Measurements from ENCODE around the gene GNL1.
"Not testable (repeated sequence)": the region's sequence is repeated elsewhere in the genome, so short reads cannot be mapped to it uniquely, and the experiment has no call there.

The GNL1 gene

DNA sequence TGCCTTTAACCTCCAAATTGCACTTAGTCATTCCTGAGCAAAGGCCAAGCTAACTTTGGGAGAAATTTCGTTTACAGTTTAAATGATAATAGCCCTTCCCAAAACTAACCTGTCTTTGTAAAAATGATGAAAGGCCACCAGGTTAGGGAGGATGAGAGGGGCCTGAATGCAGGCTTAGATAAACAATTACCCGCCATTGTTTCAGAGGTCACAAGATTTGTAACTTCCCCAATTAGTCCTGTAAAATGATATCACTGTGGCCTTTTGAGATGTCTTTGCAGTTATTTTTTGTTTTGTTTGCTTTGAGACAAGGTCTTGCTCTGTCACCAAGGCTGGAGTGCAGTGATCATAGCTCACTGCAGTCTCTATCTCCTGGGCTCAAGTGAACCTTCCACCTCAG is 26.3 kb downstream of the GNL1 start:
- no peak for DNase-seq (ENCODE audit: low read depth)

DNA sequence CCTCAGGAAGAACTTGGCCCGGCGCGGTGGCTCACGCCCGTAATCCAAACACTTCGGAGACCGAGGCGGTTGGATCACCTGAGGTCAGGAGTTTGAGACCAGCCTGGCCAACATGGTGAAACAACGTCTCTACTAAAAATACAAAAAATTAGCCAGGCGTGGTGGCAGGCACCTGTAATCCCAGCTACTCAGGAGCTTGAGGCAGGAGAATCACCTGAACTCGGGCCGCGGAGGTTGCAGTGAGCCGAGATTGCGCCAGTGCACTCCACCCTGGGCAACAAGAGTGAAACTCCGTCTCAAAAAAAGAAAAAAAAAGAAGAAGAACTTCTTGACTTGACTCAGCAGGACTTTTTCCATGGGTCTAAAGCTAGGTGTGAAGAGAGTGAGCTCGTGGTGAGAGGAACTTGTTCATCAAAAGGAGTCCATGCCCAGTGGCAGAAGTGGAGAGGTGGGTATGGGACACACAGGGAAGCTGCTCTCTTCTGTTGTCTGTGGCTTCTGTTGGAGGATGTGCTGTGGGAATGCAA is 26.9 kb downstream of the GNL1 start:
- peak; percentile 38 for DNase-seq (ENCODE audit: low read depth)

DNA sequence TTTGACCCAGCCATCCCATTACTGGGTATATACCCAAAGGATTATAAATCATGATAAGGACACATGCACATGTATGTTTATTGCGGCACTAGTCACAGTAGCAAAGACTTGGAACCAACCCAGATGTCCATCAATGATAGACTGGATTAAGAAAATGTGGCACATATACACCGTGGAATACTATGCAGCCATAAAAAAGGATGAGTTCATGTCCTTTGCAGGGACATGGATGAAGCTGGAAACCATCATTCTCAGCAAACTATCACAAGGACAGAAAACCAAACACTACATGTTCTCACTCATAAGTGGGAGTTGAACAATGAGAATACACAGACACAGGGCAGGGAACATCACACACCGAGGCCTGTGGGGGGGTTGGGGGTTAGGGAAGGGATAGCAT is 29.8 kb downstream of the GNL1 start:
- not testable (repeated sequence) for DNase-seq (ENCODE audit: low read depth)

DNA sequence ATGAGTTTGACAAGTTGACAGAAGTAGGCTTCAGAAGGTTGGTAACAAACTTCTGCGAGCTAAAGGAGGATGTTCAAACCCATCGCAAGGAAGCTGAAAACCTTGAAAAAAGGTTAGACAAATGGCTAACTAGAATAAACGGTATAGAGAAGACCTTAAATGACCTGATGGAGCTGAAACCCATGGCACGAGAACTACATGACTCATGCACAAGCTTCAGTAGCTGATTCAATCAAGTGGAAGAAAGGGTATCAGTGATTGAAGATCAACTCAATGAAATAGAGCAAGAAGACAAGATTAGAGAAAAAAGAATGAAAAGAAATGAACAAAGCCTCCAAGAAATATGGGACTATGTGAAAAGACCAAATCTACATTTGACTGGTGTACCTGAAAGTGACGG is 34.3 kb downstream of the GNL1 start:
- DNase-seq (ENCODE audit: low read depth), result not testable (repeated sequence)

DNA sequence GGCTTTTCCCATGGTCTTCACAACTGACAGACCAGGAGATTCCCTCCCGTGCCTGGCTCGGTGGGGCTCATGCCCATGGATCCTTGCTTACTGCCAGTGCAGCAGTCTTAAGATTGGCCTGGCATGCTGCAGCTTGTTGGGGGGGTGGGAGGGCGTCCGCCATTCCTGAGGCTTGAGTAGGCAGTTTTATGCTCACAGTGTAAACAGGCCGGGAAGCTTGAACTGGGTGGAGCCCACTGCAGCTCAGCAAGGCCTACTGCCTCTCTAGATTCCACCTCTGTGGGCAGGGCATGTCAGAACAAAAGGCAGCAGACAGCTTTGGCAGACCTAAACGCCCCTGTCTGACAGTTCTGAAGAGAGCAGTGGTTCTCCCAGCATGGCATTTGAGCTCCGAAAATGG is 35.2 kb downstream of the GNL1 start:
- DNase-seq (ENCODE audit: low read depth), result not testable (repeated sequence)

DNA sequence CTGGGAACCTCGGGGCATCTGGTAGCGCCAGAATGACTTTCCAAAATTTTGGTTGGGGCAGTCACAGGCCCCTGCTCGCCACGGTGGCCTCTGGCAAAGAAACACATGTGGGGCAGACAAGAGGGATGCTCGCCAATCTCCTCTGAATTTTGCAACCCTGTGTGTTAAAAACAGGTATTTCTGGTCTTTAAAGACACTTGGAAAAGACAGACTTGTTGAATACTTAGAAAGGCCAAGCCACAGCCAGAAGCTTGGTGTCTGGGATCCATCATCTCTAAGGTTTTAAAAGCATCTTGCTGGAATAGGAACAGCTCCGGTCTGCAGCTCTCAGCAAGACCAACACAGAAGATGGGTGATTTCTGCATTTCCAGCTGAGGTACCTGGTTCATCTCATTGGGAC is 35.8 kb downstream of the GNL1 start:
- no peak for DNase-seq (ENCODE audit: low read depth)

DNA sequence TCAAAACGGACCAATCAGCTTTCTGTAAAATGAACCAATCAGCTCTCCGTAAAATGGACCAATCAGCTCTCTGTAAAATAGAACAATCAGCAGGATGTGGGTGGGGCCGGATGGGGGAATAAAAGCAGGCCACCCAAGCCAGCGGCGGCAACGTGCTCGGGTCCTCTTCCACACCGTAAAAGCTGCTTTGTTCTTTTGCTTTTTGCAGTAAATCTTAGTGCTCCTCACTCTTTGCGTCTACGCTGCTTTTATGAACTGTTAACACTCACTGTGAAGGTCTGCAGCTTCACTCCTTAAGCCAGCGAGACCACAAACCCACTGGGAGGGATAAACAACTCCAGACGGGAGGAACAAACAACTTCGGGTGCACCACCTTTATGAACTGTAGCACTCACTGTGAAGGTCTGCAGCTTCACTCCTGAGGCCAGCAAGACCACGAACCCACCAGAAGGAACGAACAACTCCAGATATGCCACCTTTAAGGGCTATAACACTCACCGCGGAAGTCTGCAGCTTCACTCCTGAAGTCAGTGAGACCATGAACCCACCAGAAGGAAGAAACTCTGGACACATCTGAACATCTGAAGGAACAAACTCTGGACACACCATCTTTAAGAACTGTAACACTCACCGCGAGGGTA is 37.7 kb downstream of the GNL1 start:
- DNase-seq (ENCODE audit: low read depth), result not testable (repeated sequence)

DNA sequence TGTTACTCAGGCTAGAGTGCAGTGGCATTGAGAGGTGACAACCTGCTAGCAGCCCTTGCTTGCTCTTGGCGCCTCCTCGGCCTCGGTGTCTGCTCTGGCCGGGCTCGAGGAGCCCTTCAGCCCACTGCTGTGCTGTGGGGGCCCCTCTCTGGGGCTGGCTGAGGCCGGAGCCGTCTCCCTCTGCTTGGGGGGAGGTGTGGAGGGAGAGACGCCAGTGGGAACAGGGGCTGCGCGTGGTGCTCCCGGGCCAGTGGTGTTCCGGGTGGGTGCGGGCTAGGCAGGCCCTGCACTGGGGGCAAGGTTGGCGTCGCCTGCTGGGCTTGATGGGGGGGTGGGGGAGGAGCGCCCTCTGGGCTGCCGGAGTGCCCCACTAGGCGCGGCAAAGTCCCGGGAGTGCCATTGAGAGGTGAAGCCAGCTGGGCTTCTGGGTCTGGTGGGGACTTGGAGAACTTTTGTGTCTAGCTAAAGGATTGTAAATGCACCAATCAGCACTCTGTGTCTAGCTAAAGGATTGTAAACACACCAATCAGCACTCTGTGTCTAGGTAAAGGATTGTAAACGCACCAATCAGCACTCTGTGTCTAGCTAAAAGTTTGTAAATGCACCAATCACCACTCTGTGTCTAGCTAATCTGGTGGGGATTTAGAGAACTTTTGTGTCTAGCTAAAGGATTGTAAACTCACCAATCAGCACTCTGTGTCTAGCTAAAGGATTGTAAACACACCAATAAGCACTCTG is 38.4 kb downstream of the GNL1 start:
- not testable (repeated sequence) for DNase-seq (ENCODE audit: low read depth)

DNA sequence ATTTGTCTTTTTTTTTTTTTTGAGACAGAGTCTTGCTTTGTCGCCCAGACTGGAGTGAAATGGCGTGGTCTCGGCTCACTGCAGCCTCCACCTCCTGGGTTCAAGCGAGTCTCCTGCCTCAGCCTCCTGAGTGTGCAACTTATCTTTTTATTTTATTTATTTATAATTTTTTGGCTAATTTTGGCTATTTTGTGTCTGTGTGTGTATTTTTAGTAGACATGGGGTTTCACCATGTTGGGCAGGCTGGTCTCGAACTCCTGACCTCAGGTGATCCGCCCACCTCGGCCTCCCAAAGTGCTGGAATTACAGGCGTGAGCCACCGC is 39.6 kb downstream of the GNL1 start:
- DNase-seq (ENCODE audit: low read depth), result not testable (repeated sequence)

DNA sequence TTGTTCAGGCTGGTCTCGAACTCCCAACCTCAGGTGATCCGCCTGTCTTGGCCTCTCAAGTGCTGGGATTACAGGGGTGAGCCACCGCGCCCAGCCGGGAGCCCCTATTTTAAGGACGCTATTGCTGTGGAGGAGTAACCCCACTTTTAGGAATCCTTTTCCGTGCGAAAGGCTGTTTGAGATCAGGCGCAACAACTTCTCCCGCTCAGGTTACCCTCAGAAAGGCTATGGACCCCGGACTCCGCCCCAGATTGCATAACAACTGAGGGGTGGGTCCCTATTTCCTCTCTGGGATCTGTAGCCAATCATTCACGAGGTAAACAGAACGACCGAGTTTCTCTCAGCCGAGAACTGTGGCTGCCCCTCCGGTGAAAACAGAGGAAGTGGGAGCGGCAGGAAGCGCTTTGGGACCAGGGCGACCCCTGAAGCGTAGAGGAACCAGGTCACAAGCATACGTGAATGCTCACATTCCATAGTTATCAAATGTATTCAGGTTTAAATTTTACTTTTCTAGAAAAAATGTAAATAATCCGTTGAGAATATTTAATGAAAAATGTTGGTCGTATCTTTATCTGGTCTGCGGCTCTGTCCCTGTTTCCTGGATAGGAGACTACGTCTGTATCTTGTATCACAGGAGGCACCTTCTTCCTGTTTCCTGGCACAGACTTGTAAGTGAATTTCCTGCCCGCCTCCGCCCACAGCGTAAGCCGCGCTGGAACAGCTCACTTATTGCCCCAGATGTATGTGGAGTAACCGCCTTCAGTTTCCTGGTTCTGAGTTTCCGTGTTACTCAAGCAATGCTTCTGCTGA is 40.1 kb downstream of the GNL1 start:
- peak; percentile 89 for DNase-seq (ENCODE audit: low read depth)

DNA sequence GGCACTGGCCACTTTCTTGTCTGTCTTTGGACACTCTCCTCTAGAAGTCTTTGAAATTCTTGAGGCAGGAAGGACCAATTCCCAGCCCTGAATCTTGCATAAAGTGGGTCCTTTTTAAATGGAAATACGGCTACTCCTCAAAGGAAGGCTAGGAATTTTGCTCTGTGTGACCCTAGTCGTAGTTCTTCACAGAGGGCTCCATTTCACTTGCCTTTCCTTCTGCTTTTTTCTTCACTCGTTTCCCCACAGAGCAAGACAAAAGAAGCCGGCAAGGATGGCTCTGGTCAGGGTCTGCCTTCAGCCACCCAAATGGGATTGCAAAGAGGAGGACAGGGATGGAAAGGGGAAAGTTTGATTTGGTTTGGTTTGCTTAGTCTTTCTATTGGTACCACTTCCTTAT is 41.2 kb downstream of the GNL1 start:
- DNase-seq (ENCODE audit: low read depth), result no peak

DNA sequence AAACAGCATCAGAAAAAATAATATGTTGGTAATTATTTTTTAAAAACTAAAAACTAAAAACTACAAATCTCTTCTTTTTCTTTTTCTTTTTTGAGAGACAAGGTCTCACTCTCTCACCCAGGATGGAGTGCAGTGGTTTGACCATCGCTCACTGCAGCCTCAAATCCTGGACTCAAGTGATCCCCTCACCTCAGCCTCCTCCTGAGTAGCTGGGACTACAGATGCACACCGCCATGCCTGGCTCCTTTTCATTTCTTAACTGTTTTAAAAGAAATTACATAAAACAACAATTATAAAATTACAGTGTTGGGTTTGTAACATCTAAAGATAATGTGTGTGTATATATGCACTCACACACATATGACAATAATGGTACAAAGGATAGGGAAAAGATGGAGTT is 42.8 kb downstream of the GNL1 start:
- DNase-seq (ENCODE audit: low read depth), result no peak

DNA sequence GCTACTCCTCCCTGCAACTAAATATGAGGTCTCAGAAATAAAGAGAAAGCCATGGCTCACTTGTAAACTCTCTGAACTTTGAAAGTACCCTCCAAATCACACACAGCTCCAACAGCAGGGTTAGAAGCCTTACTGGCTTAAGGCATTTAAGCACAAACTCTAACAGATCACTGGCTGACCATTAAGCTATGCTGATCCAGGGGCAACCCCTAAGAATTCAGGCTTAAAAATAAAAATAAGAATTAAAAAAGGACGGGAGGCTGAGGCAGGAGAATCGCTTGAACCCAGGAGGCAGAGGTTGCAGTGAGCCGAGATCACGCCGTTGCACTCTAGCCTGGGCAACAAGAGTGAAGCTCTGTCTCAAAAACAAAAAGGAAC is 45.1 kb downstream of the GNL1 start:
- DNase-seq (ENCODE audit: low read depth), result no peak

DNA sequence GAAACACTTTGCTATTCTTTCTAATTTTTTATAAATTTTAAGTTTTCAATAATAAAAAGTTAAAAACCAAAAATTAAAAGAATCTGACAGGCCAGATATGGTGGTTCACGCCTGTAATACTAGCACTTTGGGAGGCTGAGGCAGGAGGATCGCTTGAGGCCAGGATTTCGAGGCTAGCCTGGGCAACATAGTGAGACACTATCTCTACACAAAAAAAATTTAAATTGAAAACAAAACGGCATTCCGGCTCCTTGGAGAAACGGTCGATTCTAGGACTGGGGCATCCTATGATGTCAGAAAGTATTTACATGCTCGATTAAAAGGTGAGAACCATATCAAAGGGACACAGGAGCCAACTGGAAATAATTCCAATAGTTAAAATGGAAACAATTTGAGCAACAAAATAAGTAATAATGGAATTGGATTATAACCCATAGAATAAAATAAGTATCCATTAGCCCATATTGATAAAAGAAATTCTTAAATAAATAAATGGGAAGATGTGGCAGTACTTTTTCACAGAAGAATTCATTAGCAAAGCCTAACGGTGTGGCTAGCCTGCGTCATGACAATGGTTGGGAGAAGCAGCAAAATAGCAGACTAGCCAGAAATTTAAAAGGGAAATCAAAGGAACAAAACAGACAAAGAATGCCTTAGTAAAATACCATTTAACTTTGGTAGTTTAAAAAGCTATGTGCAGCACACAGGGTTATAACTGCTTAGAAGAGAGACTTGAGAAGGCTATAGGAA is 45.7 kb downstream of the GNL1 start:
- no peak for DNase-seq (ENCODE audit: low read depth)

DNA sequence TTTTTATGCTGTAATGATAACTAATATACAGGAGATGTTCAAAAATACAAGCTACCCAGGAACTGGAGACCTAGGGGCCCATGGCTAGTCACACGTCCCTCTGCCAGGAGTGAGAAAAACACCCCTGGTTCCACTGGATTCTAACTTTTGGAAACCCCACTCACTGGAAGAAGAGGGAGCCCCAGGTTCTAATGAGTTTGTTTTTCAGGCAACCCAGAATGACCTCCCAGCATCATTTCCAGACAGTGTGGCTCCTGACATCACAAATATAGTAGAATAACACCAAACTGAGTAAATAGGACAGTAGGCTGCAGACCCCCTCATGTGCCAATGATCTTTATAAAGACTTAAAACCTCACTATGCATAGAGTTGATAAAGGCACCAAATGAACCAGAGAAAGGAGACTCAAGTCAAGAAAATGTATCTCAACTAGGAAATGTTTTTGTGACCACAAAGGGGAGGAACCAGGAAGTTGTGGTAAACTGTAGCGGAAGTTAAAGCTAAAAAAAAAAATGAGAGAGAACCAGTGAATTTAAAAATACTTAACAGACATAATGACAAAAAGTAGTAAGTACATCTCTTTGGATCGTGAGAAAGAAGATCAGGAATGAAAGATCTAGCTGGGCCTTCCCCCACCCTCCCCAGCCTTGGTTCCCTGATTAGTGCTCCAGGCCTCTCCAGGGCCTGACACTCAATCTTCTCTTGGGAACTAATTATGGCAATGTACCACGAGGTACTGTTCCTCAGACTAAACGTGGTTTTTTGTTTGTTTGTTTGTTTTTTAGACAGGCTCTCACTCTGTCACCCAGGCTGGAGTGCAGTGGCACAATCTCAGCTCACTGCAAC is 47.2 kb downstream of the GNL1 start:
- DNase-seq (ENCODE audit: low read depth), result no peak

DNA sequence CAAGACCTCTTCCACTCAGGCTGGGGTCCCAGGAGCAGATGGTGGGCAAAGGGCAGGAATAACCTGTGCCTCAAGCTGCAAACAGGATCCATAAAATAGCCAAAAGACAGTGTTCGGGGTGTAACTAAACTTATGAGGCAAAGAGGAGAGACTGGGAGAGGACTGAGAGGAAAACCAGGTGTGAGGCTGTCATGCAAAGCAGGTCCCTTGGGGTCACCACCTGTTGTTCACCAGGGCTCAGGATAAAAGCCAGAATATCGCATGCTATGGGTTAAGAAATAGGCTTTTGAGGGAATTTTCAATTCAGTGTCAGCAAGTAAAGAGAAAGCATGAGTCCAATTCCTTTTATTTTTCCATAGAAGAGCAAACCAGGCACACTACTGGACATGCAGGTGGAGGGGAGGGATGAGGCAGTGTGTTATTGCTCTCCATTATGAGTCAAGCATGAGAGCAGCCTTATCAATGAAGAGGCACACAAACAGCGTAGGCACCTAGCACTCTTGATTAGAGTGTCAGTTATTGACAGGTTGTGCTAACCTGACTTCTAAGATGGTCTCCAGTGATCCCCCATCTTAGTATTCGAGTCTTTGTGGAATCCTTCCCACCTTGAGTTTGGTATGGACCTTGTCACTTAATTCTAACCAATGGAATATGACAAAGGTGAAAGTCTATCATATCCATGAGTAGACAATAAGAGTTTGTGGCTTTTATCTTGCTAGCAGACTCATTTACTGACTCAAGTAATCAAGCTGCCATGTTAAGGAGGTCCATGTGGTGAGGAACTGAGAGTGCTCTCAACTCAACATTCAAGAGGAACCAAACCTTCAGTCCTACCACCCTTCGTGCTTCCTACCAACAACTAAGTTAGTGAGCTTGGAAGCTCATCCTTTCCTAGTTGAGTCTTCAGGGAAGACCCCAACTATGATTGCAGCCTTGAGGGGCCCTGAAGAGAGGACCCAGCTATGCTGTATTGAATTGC is 48.2 kb downstream of the GNL1 start:
- DNase-seq (ENCODE audit: low read depth), result no peak

DNA sequence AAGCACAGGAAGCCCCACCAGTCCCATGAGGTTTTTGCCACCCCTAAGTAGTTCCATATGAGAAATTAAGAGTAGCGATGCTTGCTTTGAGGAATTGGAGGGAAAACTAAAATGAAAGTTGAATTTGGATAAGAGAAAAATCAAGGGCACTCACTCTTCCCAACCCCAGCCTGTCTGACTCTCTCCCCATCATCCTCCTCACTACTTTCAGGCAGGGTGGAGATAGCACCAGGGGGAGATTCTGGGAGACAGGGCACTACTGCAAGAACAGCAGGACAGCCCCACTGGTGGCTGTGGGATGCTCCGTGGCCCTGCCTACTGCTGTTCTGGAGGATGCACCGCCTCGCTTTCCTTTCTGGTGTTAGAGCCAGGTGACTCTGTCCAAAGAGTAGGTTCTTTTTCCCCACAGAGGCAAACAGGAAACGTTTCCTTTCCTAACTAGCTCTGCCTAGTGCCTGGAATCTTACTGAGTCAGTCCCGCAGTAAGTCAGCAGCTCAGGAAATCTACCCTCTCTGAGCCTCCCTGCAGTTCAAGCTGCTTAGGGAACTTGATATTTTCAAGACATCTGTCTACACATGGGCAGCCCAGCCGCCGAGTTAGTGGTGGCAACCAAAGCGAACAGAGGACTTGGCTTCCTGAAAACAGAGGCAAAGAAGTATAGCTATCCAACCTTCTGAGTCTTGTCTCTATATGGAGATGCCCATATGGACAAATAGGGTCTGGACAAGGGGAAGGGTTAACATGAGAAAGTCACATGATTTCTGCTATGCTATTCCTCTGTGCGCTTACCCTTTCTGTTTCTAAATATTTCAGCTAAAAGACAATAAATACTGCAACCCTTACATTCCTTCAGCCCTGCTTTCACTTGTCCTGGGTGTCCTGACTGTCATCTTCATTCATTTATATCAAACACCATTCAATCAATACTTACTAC is 55.6 kb downstream of the GNL1 start:
- no peak for DNase-seq (ENCODE audit: low read depth)

DNA sequence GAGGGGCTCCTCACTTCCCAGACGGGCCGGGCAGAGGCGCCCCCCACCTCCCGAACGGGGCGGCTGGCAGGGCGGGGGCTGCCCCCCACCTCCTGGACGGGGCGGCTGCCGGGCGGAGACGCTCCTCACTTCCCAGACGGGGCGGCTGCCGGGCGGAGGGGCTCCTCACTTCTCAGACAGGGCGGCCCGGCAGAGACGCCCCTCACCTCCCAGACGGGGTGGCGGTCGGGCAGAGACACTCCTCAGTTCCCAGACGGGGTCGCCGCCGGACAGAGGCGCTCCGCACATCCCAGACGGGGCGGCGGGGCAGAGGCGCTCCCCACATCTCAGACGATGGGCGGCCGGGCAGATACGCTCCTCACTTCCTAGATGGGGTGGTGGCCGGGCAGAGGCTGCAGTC is 57.6 kb downstream of the GNL1 start:
- not testable (repeated sequence) for DNase-seq (ENCODE audit: low read depth)

DNA sequence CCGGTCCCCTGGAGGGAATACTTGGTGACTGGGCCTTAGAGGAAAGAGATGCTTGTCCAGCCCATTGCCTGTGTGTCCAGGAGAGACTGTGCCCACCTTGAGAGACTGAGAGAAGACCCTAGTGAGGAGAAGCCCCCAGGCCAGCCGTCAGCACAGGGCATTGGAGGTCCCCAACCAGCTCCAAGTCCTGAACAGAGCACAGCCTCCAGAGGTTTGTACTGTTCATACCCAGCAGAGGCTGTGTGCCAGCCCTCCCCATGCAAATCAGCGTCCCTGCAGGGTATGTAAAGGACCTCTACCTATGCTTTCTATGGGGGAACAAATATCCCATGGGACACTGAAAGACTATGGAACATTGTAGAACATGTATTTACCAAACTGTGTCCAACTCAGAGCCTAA is 58.6 kb downstream of the GNL1 start:
- DNase-seq (ENCODE audit: low read depth), result no peak

Measured in activated T-cell treated with anti-CD3 and anti-CD28 coated beads for 24 hours (primary cell).